NCI-H69 (cell line): ENCODE data around the gene BMPER.

Experiments
- DNase-seq: peaks from one replicate; lab custom pipeline; 2025; lab: John Stamatoyannopoulos, UW

Gene BMPER

DNA sequence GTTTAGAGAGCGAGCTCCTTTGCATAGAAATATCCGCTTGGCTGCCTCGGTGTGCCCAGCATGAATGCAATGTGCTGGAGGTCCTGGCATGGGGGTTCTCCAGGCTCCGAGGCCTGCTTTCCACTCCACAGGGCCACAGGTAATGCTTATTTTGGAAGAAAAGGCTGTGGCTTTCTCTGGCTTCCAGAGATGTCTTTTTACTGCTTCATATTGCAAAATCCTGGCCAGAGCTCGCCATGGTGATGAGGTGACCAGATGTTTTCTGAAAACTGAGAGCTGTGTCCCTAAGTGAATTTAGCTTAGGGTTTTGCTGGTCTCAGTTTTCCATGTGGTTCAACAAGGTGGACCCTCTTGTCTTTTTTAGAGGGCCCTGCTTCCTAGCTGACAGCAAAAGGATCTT, 65.2 kb downstream of the BMPER start:
- no peak for DNase-seq

DNA sequence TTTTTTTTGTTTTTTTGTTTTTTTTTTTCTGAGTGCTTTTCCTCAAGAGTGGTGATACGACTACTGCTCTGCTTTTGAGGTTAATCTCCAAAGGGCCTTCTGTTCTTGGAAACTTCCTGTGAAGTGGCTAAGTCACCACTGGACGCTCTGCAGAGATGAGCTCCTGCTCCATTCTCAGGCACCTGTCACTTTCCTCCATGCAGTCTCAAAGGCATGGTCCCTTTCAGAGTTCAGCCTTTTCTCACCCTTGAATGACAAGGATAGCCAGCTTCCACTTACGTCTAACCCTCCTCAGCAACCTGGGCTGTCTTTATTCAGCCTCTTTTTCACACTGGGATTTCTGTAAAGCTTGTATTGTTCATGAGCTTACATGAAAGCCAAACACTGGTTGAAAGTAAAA, 65.8 kb downstream of the BMPER start:
- DNase-seq = no peak

DNA sequence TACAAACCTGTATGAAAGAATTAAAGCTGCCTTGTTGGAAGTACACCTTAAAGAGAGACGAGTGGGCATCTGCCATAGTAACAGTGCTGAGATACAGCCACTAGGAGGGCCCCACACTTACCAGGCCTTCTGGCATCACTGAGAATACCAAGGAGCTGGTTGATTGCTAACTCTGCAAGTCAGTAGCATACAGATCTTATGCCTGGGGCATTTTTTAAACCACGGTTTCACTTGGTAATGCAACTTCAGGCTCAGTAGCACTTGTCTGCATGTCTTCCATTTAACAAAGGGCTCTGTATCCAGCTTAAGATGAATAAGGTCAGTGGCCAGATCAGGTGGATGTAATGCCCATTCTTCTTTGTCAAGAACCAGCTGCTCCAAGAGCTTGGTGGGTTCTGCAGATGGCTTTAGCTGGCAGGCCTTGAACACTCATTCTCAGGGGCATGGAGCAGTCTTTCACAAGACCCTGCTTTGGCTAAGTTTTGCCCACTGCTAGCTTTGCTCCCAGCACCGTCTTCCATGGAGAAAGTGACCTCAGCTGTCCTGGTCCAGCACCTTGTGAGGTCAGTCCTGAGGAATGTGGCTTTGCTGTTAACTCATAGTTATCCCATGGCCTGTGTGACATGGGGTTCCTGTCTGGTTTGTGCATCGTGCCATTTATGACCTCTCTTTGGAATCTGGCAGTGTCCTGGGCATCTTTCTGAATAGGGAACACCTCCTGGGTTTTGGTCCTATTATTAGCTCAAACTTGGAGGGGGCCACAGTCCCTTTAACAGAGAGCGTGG, 68.1 kb downstream of the BMPER start:
- DNase-seq = no peak

DNA sequence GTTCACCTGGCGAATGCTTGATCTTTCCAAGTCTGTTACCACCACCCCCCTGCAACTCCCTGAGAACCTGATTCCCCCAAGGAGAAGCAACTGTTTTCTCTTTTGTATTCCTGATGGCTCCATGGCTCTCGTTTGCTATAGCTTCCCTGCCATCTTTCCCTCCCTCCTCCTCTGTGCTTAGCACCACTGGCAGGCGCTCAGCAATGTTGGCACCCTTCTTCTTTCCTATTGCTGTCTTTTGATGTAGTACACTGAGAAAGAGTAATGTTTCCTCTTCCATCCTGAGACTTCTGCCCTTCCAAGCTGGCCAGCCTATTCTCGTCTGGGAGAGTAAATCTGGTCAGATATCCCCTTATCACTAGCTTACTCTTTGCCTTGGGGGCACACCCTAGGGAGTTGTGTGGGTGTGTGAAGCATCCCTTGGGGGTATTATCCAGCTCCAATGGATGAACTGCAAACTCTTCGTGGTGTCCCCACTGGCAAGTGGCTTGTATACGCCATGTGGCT, 74.0 kb downstream of the BMPER start:
- DNase-seq = no peak

DNA sequence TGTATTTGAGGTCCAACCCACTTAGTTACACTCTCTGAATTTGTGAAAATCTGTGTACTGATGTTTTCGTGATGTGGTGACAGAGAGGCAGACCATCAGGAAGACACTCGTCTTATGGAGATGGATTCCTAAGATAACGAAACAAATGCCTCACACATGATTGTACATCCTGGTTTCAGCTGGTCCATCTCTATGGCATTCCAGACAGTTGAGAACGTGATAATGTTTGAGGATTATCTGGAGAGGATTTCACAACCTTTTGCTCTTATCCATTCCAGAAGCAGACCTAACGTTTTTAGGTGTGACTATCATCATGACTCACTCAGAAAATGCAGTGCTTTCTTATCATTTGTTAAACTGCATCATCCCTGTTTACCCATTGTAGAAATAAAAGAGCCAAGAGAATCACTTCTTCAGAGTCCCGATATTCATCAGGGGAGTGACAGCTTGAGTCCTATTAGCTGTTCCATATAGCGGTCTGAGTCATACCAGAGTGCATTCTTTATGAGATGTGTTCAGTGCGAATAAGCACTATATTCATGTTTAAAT, 74.5 kb downstream of the BMPER start:
- no peak for DNase-seq

DNA sequence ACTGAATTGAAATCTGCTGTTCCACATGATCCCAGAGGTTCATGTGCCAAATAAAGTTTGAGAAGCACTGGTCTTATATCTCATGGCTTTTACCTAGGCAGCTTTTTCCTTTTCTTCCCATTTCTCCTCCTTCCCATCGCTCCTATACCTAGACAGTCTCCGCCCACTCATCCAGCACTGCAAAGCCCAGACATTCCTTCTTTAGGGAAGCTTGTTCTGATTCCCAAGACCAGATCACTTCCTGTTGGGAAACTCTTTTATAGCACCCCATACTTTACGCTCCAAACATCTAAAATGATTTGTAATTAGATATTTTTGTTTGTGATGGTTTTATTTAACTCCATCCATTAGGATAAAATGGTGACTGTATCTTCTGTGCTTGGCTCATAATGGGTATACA, 75.9 kb downstream of the BMPER start:
- DNase-seq = no peak

DNA sequence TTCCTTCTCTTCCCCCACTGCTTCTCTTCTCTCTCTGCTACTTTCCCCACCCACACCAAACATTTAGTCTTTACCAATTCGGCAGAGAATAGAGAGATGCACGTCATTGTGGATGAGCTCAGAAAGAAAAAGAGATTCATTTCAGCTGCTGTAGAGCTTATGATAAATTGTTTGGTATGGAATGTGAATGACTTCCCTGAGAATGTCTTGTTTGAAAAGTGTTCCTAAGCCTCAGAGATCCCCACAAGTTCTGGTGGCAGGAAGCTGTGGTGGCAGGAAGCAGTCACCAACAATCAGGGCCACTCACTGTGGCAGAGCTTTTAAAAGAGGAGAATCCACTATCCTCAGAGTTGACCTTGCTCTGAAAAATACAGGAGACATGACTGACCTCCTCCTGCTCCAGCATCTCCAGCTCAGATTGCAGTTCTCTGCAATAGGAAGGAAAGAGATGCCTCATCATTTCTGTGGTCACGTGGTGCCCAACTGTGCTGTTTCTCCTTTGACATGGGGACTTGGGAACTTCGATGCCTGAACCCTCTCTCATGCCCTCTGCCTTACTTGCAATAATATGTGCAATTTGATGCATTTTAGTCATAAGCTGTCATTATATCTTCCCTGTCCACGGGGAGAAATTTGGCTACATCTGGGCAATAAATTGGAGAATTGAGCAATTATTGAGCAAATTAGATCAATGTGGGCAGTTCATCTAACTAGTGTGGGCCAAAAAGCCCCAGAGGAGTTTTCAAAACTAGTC, 76.5 kb downstream of the BMPER start:
- no peak for DNase-seq

DNA sequence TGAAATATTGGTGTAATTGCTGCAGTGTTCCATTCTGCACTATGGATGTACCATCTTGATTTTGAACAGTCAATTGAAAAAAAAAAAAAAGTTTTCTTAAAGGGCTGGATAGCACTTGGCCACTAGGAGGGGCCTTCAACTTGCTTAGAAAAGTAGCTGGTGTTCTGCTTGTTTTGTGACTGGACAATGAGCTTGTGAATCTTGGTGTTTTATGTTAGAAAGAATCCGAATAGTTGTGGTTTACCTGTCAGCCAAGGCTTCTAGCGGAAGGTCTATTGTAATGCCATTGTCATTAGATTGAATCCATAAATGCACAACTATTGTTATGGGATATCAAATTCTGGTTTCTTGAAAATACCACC, 77.1 kb downstream of the BMPER start:
- no peak for DNase-seq

DNA sequence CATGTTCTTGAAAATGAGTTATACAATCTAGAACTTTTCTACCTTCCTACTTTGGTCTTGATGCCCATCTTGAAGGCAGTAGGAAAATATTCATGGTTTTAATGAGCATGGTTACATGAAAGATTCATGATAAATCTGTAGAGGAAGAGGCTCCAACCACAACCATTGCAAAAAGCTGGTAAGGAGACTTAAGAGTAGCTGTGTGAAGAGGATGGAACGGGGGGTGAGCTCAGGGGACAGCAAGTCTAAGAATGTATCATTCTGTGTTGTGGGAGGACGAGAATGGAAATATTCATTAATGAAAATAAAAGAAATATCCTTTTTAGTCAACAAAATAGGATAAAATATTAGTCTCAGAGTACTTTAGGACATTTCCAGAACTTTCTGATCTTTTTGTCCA, 81.1 kb downstream of the BMPER start:
- no peak for DNase-seq

DNA sequence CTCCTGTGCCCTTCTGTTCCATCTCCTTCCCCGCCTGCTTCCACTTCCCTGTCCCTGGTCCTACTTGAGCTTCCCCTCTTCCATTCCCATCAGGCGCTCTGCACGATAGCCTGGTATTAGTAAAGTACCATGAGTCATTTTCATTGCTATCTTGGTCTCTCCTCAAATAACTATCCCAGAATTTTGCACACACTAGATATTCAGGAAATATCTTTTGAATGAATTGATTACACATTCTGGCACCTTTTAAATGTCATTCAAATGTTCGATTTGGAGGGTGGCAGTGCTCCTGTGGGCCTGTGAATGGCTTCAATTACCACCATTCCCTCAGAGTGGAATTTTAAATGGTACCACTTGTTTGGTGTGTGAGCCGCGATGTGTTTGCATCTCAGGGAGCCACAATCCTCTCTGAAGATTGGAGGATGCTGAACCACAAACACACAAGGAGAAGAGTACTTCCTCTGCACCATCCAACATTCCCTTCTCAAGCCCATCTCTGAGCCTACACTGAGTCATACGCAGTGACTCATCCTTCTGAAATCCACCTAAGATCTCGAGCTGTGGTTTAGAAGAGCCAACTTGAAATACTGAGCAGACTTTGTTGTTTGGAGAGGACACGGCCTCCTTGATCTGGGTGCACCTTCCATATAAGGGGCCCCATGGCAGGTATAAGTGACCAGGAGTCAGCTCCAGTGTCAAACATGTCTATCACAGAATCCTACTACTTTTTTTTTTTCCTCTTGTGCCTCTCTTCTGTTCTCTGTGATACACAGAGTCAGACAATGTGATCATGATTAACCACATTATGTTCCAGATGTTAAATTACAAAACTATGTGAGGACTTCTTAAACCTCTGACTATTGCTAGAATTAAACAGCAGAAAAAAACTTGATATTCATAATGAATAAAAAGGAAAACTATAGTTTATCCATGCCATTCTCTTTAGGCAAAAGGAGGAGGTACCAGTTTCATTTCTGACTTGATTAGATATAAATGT, 81.9 kb downstream of the BMPER start:
- DNase-seq = no peak

DNA sequence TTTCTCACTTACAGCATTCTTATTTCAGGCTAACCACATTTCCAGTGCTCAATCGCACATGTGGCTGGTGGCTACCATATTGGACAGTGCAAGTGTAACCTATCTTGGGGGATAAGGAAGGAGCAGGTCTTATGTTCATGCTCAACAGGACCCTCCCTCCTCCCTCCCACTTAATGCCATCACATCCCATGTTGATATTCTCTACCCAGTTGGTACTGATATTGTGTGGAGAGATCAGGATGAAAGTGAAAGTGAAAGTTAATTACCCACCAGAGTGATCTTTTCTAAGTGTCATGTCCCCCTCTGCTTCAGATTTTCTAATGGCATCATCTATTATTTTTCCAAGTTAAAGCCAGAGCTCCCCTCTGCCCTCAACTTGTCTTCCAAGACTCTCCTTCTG, 91.6 kb downstream of the BMPER start:
- no peak for DNase-seq

DNA sequence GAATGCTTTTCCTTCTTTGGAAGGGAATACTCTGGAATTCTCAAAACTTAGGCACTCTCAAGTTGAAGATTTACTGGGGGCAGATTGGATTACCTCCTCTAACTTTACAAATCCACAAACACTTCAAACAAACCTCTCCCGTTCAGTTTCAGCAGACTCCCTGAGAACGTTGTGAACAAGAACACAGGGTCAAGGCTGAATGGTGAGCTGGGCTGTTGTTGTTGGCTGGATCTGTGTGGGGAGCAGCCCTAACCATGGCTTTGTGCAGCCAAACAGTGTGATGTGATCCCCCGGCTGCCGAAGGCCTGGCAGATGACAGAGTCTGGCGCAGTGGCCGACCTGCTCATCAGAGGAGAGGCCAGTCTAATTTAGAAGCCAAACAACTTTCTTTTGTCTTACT, 93.1 kb downstream of the BMPER start:
- DNase-seq = no peak

DNA sequence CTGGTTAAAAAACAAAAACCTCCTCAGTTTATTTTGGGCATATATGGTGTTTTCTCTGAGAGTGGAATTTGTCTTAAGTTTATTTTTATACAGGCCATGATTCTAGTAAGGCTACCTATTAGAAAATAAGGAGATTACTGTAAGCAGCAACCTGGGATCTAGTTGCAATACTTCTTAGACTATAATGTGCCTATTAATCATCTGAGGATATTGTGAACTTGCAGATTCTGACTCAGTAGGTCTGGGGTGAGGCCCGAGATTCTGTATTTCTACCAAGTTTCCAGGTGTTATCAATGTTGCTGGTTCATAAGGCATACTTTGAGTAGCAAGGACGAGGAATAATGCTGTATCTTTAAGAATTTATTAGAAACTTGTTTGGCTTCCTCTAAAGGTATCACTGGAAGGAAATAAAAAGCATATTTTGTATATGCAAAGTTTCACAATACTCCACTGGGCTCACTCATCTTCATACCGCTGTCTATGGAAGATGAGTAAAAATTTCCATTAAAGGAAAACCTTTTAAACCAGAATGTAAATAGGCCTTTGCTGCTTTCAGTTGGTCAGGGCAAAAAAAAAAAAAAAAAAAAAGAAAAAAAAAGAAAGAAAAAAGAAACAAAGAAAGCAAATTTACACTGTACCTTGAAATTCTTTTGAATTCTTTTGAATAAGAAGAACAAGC, 105.8 kb downstream of the BMPER start:
- DNase-seq = no peak

DNA sequence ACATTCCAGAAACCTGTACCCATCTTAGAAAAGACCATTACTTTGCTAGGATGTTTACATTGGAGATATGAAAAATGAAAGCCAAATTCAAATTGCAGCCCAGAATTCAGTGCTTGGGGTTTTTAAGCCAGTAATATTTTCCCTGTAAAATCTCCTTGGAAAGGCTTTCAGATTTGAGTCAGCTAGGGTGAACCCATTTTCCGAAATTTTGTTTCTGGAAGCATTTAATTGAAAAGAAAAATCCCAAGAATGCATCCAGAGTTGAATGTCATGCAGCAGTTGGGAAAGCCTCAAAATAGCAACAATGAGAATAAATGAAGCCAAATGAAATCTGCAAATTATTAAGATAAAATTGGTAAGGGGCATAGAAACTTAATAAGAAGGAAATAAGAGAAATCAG, 106.4 kb downstream of the BMPER start:
- no peak for DNase-seq

DNA sequence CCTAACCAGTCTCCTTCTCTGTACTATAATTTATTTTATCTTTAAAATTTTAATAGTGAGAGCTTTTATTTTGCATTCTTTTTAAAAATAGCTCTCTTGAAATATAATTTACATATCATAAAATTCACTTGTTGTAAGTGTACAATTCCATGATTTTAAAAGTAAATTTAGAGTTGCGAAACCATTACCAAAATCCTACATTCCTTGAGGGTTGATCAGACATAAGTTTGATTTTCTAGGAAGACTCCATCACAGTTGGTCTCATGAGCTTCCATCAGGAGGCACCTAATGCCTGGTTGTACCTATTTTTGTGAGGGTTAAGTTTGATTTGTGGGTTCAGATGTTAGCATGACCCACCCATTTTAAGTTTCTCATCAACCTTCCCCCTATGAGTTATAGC, 108.1 kb downstream of the BMPER start:
- DNase-seq = no peak

DNA sequence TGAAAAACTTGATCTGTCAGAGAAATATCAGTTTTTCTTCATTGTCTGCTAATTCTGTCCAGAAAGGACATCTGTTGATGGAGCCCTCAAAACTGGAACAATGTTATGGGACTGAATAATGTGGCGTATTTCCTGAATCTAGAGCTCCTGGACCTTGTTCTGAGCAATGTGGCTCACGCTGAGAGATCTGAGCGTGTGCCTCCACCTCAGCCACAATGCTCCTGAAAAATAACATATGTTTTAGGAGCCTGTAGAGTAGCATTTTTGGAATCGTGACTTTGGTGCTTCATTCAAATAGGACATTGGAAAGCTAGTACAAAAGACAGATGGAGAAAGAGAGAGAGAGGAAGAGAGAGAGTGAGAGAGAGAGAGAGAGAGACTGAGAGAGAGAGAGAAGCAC, 110.3 kb downstream of the BMPER start:
- no peak for DNase-seq

DNA sequence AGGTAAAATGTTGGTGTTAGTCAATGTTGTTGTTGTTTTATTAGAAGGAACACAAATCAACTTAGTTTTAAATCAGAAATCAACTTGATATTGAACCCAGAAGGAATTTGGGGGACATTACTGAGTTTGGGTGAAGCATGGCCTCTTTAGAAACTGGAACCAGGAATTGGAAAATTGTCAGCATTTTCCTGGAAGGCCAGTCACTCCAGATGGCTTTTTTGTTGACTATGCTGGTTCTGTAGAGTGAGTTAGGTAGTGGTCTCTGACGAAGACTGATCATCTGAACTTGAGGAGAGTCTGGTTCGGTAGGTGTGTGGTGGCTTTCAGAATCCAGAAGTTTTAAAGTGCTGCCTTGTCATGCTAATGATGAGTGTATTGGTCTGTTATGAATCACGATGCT, 111.5 kb downstream of the BMPER start:
- no peak for DNase-seq

DNA sequence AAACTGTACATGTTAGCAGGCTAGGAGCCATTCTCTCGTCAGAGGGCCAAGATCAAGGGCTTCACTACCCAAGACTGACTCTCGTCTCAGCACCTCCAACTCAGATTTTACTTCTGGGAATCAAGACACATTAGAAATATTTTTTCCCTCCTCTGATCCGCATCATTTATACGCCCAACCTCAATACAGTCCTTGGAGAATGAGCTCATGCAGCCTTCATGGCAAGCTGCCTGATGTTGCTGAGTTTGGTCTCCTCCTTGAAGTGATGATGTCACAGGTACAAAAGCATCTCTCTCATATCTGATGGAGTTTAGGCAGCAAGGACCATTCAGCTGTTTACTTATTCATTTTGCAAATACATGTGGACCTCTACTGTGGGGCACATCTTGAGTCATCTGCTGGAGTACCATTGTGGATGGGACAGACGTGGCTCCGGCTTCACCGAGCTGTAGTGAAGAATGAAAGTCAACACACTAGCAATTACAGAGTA, 114.0 kb downstream of the BMPER start:
- DNase-seq = no peak

DNA sequence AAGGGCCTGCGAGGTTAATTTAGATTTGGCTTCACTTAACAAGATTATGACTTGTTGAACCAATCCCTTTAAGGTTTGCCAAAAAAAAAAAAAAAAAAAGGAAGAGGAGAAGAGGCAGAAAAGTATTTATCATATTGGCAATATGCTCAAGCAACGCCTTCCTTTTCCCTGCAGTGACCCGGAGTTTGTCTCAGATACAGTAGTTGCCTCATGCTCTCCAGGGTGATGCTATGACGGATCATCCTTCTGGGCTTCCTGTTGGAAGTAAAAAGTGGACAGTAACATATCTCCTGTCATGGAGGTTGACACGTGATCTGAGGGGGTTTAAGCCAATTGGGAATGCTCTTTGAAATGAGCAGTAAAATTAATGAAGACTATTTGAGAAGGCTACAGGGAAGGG, 117.3 kb downstream of the BMPER start:
- no peak for DNase-seq

DNA sequence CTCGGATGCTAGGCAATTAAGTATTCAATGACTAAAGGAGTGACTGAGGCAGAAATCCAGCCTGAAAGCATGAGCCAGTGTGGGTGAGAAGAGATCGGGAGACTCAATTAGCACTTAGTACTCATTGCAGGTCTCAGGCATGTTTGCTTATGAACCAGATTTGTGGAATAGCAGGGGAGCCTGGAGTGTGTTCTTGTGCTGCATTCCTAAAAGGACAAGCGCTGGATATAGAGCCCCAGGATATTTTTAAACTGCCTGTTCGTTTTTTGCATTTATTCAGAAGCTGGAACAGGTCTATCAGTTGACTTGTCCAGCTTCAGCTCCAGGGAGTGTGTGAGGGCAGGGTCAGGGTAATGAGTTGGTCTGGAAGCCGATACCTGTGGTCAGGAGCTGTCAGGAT, 120.3 kb downstream of the BMPER start:
- no peak for DNase-seq

DNA sequence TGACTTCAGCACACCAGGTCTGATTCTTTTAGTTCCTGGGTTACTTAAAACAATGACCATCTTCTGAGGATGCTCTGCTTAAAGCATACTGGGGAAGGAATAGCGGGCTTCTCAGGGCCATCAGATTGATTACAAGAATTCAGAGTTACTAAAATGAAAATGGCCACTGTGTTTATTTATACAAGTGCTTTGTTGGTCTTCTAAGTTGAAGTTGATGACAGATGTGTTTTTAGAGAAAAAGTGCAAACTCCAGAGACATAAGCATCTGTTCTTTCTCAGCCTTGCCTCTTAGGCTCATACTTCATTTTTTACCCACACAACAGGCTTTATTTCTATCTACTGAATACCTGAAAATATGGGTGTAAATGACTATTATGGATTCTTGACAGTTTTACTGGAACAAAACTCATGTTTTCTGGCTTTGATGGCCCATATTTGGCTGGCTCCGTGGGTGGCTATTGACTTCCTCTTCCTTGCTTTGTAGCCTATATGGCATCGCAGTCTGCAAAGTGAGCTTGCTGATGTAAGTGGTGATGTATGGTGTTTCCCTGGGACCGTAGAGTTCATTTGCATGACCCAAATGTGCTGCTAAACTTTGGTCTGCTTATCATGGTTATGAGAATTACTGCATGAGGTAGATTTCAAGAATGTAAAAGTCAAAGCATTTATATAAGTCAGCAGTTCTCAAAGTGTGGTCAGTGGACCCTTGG, 121.3 kb downstream of the BMPER start:
- DNase-seq = no peak
